SK-N-SH (cell line): Measurements from ENCODE around the gene THSD4.

Source experiments
- CHD2 ChIP-seq: fragments of 150-350 bp; IDR thresholded peaks from 2 replicates; pipeline ENCODE4 v1.6.1; 2018; ENCODE audit warnings: low read length; ENCODE audit not compliant: partially characterized antibody
- CTCF ChIP-seq: fragments of 200-600 bp; sonication (generic); IDR thresholded peaks from 2 replicates; pipeline ENCODE4 v1.6.1; 2017; ENCODE audit warnings: antibody characterized with exemption, mild to moderate bottlenecking, moderate library complexity
- EP300 ChIP-seq, 2 experiments: IDR thresholded peaks; 2 replicates each; pipeline versions ENCODE4 v1.4.0 to v1.6.1; 2012; ENCODE audit warnings: borderline replicate concordance in 1 of 2, low read depth in 1 of 2, low read length in 1 of 2
- EZH2phosphoT487 ChIP-seq: fragments of 200-600 bp; sonication (generic); IDR thresholded peaks from 2 replicates; pipeline ENCODE4 v1.6.1; 2017; ENCODE audit warnings: low read depth, mixed run types, mild to moderate bottlenecking, antibody characterized with exemption, moderate library complexity, borderline replicate concordance
- FOXM1 ChIP-seq: IDR thresholded peaks from 2 replicates; pipeline ENCODE4 v1.4.0; 2012; ENCODE audit warnings: low read depth, mild to moderate bottlenecking
- JUND ChIP-seq: IDR thresholded peaks from 2 replicates; pipeline ENCODE4 v1.4.0; 2012
- MAX ChIP-seq: IDR thresholded peaks from 2 replicates; pipeline ENCODE4 v1.4.0; 2012; ENCODE audit warnings: low read depth
- MEF2A ChIP-seq: IDR thresholded peaks from 2 replicates; pipeline ENCODE4 v1.4.0; 2012; ENCODE audit warnings: low read depth, borderline replicate concordance
- MXI1 ChIP-seq: IDR thresholded peaks from 2 replicates; pipeline ENCODE4 v1.6.1; 2012; ENCODE audit warnings: mild to moderate bottlenecking, low read depth, low read length, improper control_type of control experiment
- POLR2AphosphoS5 ChIP-seq: IDR thresholded peaks from 2 replicates; pipeline ENCODE4 v1.6.1; 2012; ENCODE audit warnings: low read depth, low read length
- RAD21 ChIP-seq: IDR thresholded peaks from 2 replicates; pipeline ENCODE4 v1.6.1; 2012; ENCODE audit warnings: mild to moderate bottlenecking, low read length
- RCOR1 ChIP-seq: fragments of 150-350 bp; IDR thresholded peaks from 2 replicates; pipeline ENCODE4 v1.6.1; 2017; ENCODE audit warnings: antibody characterized with exemption, low read length
- TCF12 ChIP-seq: IDR thresholded peaks from 2 replicates; pipeline ENCODE4 v1.4.0; 2012
- TEAD4 ChIP-seq: IDR thresholded peaks from 2 replicates; pipeline ENCODE4 v1.4.0; 2012; ENCODE audit warnings: mild to moderate bottlenecking, borderline replicate concordance; ENCODE audit not compliant: insufficient read depth

- TF ChIP-seq POLR2AphosphoS5 (no peak), EZH2phosphoT487 (no peak), CTCF (no peak), TEAD4 (no peak), RCOR1 (no peak), EP300 (IDR thresholded peaks at IDR 0.05; ENCODE audit: borderline replicate concordance in 1 of 2, low read depth in 1 of 2, low read length in 1 of 2) (no peak), MXI1 (no peak), FOXM1 (no peak), TCF12 (no peak), MAX (no peak), CHD2 (no peak), MEF2A (no peak), RAD21 (no peak), JUND (no peak)
Measured at GRCh38 chr15:71189718-71190117, 74.4 kb downstream of the THSD4 start.
